BJ (cell line): Measurements from ENCODE around the gene LDLRAD4. TPM values are rescaled to one million over a fixed set of nuclear protein-coding genes. Genes with fewer than 3 reads are reported as not detected.

ENCODE experiments used
- CTCF ChIA-PET: fragments of 350-600 bp; formaldehyde crosslinking; extraction: SDS; loops from one replicate; lab custom pipeline; 2021; ENCODE audit warnings: antibody characterized with exemption, inconsistent platforms; lab: Yijun Ruan, JAX
- POLR2A ChIA-PET: fragments of 300-600 bp; sonication (Branson Sonifier 250); formaldehyde crosslinking; extraction: SDS; loops from one replicate; lab custom pipeline; 2021; ENCODE audit warnings: antibody characterized with exemption; lab: Charles Lee
- DNase-seq: peaks from one replicate; pipeline ENCODE4 v3.0.0-alpha.2; 2011; ENCODE audit warnings: low read depth
- H3K27me3 ChIP-seq: 2 replicates; pipeline ENCODE4 v1.6.0; 2011; ENCODE audit warnings: low read length; ENCODE audit not compliant: control insufficient read depth, insufficient read depth
- H3K36me3 ChIP-seq: 2 replicates; pipeline ENCODE4 v1.5.1; 2011; ENCODE audit warnings: low read length; ENCODE audit not compliant: control insufficient read depth, insufficient read depth
- H3K4me3 ChIP-seq: 2 replicates; pipeline ENCODE4 v1.5.1; 2011; ENCODE audit warnings: low read depth, mild to moderate bottlenecking, control low read depth, low read length
- polyA plus RNA-seq: library from polyadenylated mRNA; depleted of rRNA; stranded (reverse); fragments of >200 nt; gene quantifications from 2 replicates; pipeline ENCODE4 v1.2.3, GENCODE V29; 2011
- TF ChIP-seq, protein P1 (sequence below): IDR thresholded peaks from 2 replicates; pipeline ENCODE4 v1.5.1; 2011; ENCODE audit warnings: low read depth, mild to moderate bottlenecking, control low read depth, inconsistent platforms, low read length, moderate library complexity; ENCODE audit not compliant: insufficient read depth

LDLRAD4 gene
- polyA plus RNA-seq, 1 experiment, result not detected

DNA sequence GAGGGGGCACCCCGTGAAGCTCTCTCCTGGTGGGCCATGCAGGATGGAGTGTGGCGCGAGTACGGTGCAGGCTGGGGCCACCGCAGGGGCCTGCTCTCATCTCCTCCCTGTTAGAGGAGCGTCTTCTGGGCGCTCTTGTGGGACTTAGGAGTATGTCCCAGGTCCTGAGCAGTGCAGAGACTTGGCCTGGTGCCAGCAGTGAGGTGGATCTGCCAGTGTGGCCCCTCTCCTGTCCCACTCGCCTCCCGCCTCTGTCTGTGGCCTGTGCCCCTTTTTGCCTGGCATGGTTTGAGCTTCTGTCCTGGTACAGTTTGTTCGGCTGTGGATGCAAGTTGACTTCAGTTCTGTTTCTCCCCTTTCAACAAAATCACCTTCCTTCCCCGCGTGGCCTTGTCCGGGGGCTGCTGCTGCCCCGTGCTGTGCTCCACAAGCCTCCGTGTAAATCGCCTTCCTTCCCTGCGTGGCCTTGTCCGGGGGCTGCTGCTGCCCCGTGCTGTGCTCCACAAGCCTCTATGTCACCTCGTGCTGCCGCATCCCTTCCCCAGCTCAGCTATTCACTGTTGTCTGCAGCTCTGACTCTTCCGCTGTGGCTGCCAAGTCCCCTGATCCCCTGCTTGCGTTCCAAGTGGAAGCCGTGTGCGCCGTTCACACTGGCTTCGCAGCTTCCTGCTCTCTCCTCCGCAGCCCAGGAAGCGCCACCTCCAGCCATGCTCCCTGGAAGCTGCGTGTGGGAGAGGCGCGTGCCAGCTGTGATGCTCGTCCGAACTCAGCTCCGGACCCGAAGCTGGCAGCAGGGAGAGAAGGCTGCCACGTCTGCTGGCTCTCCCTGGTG, 13.7 kb downstream of the LDLRAD4 start:
- DNase-seq, result no peak
- H3K27me3 ChIP-seq, result peaks cover 2% of the 10 kb centered on the region
- ChIA-PET POLR2A (no interaction called here), CTCF (no interaction called here)
- no peaks in the 10 kb centered on the region for H3K36me3 ChIP-seq
- H3K4me3 ChIP-seq, result no peak overlapping the region
- TF ChIP-seq, protein P1, sequence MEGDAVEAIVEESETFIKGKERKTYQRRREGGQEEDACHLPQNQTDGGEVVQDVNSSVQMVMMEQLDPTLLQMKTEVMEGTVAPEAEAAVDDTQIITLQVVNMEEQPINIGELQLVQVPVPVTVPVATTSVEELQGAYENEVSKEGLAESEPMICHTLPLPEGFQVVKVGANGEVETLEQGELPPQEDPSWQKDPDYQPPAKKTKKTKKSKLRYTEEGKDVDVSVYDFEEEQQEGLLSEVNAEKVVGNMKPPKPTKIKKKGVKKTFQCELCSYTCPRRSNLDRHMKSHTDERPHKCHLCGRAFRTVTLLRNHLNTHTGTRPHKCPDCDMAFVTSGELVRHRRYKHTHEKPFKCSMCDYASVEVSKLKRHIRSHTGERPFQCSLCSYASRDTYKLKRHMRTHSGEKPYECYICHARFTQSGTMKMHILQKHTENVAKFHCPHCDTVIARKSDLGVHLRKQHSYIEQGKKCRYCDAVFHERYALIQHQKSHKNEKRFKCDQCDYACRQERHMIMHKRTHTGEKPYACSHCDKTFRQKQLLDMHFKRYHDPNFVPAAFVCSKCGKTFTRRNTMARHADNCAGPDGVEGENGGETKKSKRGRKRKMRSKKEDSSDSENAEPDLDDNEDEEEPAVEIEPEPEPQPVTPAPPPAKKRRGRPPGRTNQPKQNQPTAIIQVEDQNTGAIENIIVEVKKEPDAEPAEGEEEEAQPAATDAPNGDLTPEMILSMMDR, result no peak

DNA sequence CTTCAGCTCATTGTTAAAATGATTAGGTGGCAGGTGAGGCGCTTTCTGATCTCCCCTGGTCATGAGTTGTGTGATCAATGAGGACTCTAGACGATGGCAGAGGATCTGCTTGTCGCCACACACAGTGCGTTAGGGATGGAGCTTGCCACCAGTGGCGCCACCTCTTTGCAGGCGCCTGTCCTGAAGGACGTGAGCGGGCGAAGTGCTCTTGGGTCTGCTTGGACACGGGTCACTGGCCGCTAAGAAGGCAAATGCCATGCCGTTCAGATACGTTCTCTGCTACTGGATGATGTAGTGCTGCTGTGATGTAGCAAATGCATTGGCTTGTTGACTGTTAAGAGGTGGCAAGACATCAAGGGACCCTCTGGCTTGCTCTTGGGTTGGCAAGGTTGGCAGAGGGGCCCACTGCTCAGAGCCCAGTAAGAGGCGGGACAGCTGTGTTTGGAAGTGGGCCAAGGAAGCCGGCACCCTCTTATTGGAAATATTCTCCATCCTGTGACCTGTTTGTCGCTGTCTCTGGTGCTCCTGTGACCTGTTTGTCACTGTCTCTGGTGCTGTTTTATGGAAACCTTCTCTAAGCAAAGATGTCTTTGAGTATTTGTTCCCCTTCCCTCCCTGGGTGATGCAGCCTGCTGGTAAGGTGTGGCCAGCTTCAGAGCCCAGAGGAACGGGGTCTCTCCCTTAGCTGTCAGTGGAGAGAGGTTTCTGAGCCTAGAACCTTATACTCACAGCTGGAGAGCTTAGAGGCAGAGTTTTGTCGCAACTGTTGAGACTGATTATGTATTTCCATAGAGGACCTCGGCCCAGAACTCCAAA, 14.6 kb downstream of the LDLRAD4 start:
- ChIA-PET POLR2A (no interaction called here), CTCF (no interaction called here)
- no peak for DNase-seq
- TF ChIP-seq, protein P1, result no peak
- Histone ChIP-seq H3K27me3 (peaks cover 2% of the 10 kb centered on the region), H3K36me3 (no peaks in the 10 kb centered on the region), H3K4me3 (no peak overlapping the region)

DNA sequence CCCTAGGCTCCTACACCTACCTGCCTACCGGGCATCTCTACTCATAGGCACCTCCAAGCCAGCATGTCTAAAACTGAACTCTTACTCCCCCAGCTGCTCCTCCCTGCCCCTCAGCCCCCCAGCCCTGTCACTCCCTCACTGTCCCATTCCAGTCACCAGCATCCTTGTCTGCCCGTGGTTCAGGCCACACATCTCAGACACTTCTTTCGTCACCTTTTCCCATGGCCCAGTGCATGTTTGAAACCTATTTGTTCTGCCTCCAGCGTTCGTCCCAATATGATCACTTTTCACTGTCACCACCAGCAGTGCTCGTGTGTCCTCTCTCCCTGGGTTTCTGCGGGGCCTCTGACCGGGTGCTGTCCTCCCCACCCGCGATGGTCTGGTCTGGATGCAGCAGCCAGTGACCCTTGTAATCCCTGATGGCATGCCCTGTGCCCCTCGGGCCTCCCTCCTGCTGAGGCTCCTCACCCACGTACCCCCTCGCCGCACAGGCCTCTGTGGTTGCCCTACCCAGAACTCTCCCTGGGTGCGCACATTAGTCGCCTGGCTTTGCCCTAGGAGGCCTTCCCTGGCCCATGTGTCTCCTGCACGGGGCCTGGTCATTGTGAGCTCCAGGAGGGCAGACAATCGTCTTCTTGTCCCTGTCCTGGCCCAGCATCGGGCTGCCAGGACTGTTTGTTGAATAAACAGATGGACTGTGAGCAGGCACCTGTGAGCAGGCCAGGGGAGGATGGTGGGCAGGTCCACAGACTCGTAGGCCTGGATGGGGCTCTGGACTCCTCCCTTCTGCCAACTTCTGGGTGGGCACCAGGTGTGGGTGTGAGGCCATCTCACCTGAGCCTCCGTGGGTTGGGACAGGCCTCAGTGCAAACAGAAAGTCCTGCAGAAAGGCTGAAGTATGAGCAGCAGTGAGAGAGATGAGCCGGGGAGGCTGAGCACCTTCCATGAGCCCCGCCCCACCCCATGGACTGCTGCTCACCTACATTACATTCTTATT, 15.5 kb downstream of the LDLRAD4 start:
- peaks cover 2% of the 10 kb centered on the region for H3K27me3 ChIP-seq
- H3K4me3 ChIP-seq, result no peak overlapping the region
- POLR2A ChIA-PET, result no interaction called here
- CTCF ChIA-PET, result no interaction called here
- no peak for DNase-seq
- TF ChIP-seq, protein P1, result no peak
- H3K36me3 ChIP-seq, result no peaks in the 10 kb centered on the region

DNA sequence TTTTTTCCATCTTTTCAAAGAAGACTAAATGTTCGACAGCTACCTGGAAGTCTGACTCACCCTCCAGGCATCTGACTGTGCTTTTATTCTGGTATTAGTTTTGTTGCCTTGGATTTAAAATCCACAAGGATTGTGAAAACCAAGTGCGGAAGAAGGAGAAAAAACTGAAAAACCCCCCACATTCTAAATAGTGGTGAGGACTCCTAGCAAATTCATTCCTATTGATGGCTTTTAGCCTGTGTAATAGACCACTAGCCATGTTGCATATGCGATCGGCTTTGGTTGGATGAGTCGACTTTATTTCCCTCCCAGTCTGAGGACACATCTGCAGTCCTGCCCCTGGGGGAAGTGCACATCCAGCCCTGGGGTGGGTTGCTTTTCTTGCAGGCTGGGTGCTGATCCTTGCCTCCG, 16.9 kb downstream of the LDLRAD4 start:
- H3K4me3 ChIP-seq, result no peak overlapping the region
- ChIA-PET CTCF (no interaction called here), POLR2A (no interaction called here)
- DNase-seq, result no peak
- TF ChIP-seq, protein P1, result no peak
- no peaks in the 10 kb centered on the region for H3K36me3 ChIP-seq
- H3K27me3 ChIP-seq, result peaks cover 2% of the 10 kb centered on the region
